IPS-15b (cell line): ENCODE data around the gene TSEN2.
"Not testable (repeated sequence)": the region's sequence is repeated elsewhere in the genome, so short reads cannot be mapped to it uniquely, and the experiment has no call there.

ENCODE experiments used
- H3K27me3 ChIP-seq: one replicate; pipeline ENCODE4 v1.6.1; 2013; ENCODE audit warnings: low read length; ENCODE audit not compliant: control insufficient read depth, insufficient read depth
- H3K36me3 ChIP-seq: one replicate; pipeline ENCODE4 v1.6.1; 2013; ENCODE audit warnings: low read length; ENCODE audit not compliant: control insufficient read depth, insufficient read depth
- H3K4me1 ChIP-seq: one replicate; pipeline ENCODE4 v1.6.1; 2013; ENCODE audit warnings: mild to moderate bottlenecking, low read length; ENCODE audit not compliant: control insufficient read depth, insufficient read depth
- H3K4me3 ChIP-seq: one replicate; pipeline ENCODE4 v1.5.1; 2013; ENCODE audit warnings: low read depth, low read length
- H3K9ac ChIP-seq: one replicate; pipeline ENCODE4 v1.6.1; 2013; ENCODE audit warnings: low read depth, mild to moderate bottlenecking, low read length
- H3K9me3 ChIP-seq: one replicate; pipeline ENCODE4 v1.6.1; 2013; ENCODE audit warnings: mild to moderate bottlenecking, low read length; ENCODE audit not compliant: control insufficient read depth, insufficient read depth

TSEN2 gene

DNA sequence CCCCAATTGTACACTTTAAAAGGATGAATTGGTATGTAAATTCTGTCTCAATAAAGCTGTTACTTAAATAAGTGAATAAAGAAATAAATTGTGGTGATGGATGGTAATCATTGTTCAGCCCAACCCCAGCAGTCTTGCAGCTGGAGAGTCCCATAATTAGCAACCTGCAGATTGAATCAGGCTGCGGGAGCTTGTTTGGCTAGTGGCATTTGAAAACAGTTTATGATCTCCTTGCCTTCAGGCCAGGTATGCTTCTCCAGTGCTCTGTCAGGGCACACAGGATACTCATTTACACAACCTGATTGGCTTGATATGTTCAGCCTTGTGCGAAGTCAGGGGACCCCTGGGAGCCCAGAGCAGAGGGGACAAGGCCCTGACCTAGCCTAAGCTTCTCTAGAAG, 16.5 kb upstream of the TSEN2 start:
- Histone ChIP-seq H3K4me3 (no peak overlapping the region), H3K9me3 (no peaks in the 10 kb centered on the region), H3K4me1 (no peaks in the 10 kb centered on the region), H3K9ac (no peak overlapping the region), H3K27me3 (no peaks in the 10 kb centered on the region), H3K36me3 (no peaks in the 10 kb centered on the region)

DNA sequence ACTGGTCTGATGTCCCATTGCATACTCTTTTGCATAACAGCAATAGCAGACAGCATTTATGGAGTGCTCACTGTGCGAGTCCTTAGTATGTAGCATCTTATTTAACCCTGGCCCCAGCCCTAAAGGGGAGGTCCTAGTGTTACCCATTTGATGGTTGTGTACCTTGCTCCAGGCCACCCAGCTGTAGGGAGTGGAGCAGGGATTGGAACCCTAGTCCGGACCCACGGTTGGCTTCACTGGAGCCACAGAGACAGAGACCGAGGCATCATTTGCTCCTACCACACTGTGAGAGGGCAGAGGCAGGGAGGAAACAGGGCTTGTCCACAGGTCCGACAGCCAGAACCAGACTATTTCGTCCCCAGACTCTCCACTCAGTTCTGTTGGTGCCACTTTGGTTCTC, 16.0 kb upstream of the TSEN2 start:
- no peaks in the 10 kb centered on the region for H3K4me1 ChIP-seq
- H3K9ac ChIP-seq = no peak overlapping the region
- H3K9me3 ChIP-seq = no peaks in the 10 kb centered on the region
- H3K36me3 ChIP-seq = no peaks in the 10 kb centered on the region
- H3K4me3 ChIP-seq = no peak overlapping the region
- no peaks in the 10 kb centered on the region for H3K27me3 ChIP-seq

DNA sequence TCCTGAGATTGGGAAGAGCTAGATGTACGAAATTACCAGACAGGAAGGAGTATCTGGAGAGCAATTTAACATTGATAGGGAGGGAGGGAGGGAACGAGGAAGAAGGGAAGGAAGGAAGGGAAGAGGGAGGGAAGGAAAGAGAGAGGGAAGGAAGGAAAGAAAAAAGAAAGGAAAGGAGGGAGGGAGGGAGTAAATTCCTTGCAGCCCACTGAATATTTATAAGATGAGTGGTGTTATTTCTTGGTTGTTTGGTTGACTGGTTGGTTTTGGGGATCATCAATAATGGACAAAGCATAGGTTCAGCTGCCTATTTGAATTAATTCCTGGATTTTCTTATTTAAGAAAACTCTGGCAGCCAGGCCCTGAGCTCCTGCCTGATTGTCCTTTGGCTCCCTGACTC, 15.5 kb upstream of the TSEN2 start:
- Histone ChIP-seq H3K27me3 (no peaks in the 10 kb centered on the region), H3K9ac (no peak overlapping the region), H3K36me3 (no peaks in the 10 kb centered on the region), H3K4me3 (no peak overlapping the region), H3K9me3 (no peaks in the 10 kb centered on the region), H3K4me1 (no peaks in the 10 kb centered on the region)

DNA sequence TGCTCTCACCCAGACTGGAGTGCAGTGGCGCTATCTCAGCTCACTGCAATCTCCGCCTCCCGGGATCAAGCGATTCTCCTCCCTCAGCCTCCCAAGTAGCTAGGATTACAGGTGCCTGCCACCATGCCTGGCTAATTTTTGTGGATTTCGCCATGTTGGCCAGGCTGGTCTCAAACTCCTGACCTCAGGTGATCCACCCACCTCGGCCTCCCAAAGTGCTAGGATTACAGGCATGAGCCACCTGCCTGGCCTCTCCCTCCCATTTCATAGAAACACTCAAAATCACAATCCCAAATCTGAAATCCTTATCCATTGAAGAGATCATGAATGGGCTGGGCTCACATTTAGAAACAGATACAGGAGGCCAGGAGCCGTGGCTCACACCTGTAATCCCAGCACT, 15.1 kb upstream of the TSEN2 start:
- not testable (repeated sequence) for H3K4me1 ChIP-seq, H3K27me3 ChIP-seq, H3K9ac ChIP-seq, H3K4me3 ChIP-seq, H3K9me3 ChIP-seq, H3K36me3 ChIP-seq

DNA sequence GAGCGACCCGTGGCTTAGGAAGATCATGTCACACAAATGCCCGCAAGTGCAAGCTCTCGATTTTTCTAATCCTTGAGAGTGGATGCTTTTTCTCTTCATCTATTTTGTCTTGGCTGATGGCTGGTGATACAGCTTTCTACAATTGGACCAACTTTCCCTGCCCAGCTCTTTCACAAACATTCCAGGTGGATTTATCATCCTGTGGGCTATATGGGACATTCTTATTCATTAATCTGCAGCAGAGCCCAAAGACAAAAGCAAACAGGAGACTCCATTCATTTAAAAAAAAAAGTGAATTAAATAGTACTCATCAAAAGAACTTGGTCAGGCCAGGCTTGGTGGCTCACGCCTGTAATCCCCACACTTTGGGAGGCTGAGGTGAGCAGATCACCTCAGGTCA, 14.2 kb upstream of the TSEN2 start:
- Histone ChIP-seq H3K9ac (no peak overlapping the region), H3K4me3 (no peak overlapping the region), H3K4me1 (no peaks in the 10 kb centered on the region), H3K36me3 (no peaks in the 10 kb centered on the region), H3K27me3 (peaks cover 2% of the 10 kb centered on the region), H3K9me3 (no peaks in the 10 kb centered on the region)

DNA sequence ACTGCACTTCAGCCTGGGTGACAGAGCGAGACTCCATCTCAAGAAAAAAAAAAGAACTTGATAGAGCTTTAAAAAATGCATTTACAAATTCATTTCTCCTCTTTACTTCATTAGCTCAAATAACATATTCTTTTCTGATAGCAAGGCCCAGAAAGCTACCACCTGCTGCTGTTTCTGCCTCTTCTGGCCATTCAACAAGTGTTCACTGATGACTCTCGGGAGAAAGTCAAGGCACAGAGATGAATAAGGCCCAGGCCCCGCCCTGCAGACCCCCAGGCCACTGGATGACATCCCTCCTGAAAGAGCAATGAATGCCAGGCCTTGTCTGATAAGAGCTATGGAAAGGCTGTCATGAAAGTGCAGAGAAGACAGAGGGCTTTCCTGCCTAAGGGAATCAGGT, 13.6 kb upstream of the TSEN2 start:
- Histone ChIP-seq H3K36me3 (no peaks in the 10 kb centered on the region), H3K27me3 (peaks cover 2% of the 10 kb centered on the region), H3K9me3 (no peaks in the 10 kb centered on the region), H3K9ac (no peak overlapping the region), H3K4me1 (no peaks in the 10 kb centered on the region), H3K4me3 (no peak overlapping the region)

DNA sequence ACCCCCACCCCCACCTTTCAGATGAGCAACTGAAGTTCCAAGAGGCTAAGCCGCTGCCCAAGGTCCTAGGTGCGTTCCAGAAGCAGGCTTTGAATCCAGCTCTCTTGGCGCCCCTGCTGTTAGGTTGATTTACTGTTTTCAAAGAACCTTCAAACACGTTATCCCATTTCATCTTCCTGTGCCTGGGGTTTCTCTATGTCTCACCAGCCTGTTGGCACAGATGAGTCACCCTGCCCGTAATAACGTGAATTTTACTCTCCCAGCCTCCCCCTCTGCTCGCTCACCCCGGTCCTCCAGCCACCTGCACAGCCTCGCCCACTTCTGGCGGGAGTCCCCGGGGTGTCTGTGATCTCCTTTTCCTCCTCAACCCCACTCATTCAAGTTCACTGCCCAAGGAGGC, 13.0 kb upstream of the TSEN2 start:
- Histone ChIP-seq H3K4me3 (no peak overlapping the region), H3K36me3 (no peaks in the 10 kb centered on the region), H3K9me3 (no peaks in the 10 kb centered on the region), H3K9ac (no peak overlapping the region), H3K27me3 (peaks cover 2% of the 10 kb centered on the region), H3K4me1 (no peaks in the 10 kb centered on the region)

DNA sequence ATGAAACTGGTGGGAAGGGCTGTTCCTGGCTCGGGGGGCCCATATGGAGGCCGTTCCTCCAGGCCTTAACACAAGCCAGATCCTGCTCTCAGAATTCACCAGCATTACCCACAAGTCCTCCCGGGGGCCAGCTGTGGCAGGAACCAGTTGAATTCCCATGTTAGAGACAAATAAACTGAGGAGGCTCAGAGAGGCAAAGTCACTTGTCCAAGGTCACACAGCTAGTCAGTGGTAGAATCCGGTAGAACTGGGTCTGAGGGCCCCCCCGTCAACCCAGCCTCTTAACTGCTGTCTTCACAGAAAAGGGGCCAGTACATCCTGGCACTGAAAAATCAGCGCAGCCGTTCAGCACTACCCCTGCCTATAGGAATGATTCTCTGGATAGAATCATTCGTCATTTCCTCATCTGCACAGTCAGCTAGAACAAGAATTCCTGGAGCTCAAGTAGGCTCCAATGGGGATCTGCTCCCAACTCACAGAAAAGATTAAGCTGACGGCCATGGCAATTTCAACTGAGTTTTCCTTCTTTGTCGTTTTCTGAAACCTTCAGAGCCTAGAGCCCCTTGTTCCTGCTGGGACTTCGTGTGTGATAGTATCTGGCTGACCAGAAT, 12.2 kb upstream of the TSEN2 start:
- no peaks in the 10 kb centered on the region for H3K4me1 ChIP-seq
- H3K9me3 ChIP-seq = no peaks in the 10 kb centered on the region
- no peak overlapping the region for H3K4me3 ChIP-seq
- no peak overlapping the region for H3K9ac ChIP-seq
- H3K27me3 ChIP-seq = peaks cover 2% of the 10 kb centered on the region
- no peaks in the 10 kb centered on the region for H3K36me3 ChIP-seq

DNA sequence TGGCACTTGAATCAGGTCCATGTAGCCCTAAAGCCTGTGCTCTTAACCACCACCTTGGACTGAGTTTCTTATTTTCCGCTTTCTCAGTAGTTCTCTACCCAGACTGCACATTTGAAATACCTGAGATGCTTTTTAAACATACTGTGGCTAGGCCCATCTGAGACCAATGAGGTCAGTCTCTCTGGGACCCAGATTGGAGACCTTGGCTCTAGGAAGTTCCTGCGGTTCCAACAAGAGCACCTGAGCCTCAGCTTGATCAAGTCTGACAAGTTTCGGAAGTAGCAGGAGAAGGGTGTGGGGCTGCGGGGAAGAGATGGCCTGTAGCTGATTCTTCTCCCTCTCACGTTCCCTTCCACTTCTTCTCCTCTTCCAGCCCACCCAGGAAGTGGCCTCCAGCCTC, 11.5 kb upstream of the TSEN2 start:
- Histone ChIP-seq H3K27me3 (peaks cover 2% of the 10 kb centered on the region), H3K9ac (no peak overlapping the region), H3K4me1 (no peaks in the 10 kb centered on the region), H3K36me3 (no peaks in the 10 kb centered on the region), H3K4me3 (no peak overlapping the region), H3K9me3 (no peaks in the 10 kb centered on the region)

DNA sequence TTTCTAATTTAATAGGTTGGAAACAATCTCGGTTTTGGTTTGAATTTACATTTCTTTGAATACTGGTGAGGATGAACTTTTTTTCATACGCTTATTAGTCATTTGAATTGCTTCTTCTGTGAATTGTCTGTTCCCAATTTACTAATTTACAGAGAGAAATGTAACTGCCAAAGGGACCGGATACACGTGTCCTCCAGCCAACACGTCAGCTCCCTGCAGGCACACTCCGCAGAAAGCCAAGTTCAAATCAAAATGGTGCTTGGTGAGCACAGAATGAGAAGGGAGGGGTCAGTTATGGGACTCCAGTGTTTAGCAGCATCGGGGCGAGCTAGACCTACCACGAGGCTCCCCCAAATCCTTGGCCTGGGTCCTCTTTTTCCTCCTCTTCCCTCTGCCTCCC, 10.8 kb upstream of the TSEN2 start:
- H3K4me3 ChIP-seq = no peak overlapping the region
- no peaks in the 10 kb centered on the region for H3K4me1 ChIP-seq
- H3K9ac ChIP-seq = no peak overlapping the region
- no peaks in the 10 kb centered on the region for H3K36me3 ChIP-seq
- H3K9me3 ChIP-seq = no peaks in the 10 kb centered on the region
- peaks cover 2% of the 10 kb centered on the region for H3K27me3 ChIP-seq

DNA sequence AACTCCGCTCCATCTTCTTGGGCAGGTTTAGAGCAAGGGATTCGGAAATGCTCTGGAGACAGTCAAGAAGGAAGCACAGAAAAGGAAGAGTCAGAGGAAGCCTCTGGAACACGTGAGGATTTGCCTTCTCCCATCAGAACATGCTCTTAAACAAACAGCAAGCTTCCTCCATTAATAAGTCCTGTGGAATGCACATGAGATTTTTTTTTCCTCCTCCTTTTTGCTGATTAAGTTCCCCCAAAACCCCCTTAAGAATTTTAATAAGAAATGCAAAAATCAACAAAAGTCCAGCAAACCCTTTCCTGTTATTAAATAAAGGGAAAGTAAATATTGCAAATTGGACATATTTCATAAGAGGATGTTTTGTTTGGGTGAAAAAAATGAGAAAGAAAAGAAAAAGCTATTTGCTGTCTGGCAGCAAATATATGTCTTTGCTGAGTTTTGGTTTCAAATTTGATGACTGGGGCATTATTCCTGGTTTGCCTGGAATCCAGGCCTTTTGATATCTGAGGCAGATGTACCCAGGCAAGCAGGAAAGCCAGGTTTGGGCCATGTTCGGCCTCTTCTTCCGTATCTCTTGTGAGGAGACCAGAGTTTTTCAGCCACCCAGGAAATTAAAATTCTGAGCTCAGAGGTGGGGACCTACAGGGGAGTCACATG, 7.9 kb upstream of the TSEN2 start:
- Histone ChIP-seq H3K9ac (no peak overlapping the region), H3K27me3 (peaks cover 2% of the 10 kb centered on the region), H3K36me3 (no peaks in the 10 kb centered on the region), H3K9me3 (no peaks in the 10 kb centered on the region), H3K4me3 (no peak overlapping the region), H3K4me1 (no peaks in the 10 kb centered on the region)

DNA sequence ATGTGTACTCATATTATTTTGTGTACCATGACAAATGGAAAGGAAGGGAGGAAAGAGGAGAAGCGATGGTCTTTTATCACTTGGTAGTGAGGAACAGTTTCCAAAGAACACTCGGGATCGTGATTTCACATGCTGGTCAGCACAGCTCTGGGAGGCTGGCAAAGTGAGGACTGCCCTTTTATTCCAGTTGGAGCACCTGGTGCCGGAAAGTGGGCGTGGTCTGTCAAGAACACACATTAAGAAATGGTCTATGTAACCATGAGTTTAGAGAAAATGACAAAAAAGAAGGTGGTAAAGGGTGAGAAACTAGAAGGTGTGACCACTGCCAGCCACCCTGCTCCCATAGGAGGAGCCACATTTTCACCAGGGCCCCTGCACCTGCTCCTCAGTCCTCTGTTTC, 7.0 kb upstream of the TSEN2 start:
- H3K36me3 ChIP-seq = no peaks in the 10 kb centered on the region

More for the DNA sequence above, 7.0 kb upstream of the TSEN2 start:
- no peak overlapping the region for H3K9ac ChIP-seq
- no peaks in the 10 kb centered on the region for H3K4me1 ChIP-seq
- H3K27me3 ChIP-seq = peaks cover 2% of the 10 kb centered on the region
- H3K9me3 ChIP-seq = no peaks in the 10 kb centered on the region
- H3K4me3 ChIP-seq = no peak overlapping the region
